HG03342 (cell line): ENCODE results near the gene CAVIN1.
"Not testable (repeated sequence)": the region's sequence is repeated elsewhere in the genome, so short reads cannot be mapped to it uniquely, and the experiment has no call there.

ENCODE experiments used
- ATAC-seq: cut with Tn5 transposase; IDR thresholded peaks from one replicate; pipeline ENCODE4 v1.9.1; 2021; ENCODE audit warnings: mild to moderate bottlenecking, moderate library complexity; ENCODE audit not compliant: unreplicated experiment

CAVIN1 gene

DNA sequence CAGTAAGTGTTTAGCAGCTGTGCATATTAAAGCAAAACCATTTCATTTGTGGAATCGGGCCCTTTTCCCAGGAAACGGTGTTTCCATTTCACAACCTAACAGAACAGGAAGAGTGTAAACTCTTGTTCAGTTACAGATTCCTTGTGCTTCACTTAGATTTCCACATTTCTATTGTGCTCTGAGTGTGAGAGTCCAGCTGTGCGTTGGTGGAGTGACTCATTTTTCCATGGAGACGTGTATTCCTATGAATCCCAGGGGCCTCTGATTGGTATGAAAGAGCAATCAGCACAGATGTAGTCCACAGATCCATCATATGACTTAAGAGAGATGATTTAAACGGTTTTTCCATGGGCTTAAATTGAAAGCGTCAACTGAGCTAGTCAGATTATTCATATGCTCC lies 13.3 kb upstream of the CAVIN1 start:
- no peak for ATAC-seq

DNA sequence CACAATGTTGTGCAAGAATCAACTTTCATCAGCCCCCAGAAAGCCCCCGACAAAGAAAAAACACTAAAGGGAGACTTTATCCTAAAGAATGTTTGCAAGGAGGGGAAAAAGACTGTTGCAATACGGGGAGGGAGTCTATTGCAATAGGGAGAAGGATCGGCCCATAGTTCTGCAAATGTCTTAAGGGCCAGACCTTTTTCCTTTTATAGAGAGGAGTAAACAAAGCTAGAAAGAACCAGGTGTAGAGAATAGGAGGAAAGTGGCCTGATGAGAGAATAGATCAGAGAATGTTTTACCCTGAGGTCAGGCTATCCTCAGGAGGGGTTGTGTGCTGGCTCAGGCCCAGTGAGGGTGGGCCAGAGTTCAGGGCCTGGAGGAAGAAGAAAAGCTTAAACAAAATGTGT lies 8.7 kb upstream of the CAVIN1 start:
- no peak for ATAC-seq

DNA sequence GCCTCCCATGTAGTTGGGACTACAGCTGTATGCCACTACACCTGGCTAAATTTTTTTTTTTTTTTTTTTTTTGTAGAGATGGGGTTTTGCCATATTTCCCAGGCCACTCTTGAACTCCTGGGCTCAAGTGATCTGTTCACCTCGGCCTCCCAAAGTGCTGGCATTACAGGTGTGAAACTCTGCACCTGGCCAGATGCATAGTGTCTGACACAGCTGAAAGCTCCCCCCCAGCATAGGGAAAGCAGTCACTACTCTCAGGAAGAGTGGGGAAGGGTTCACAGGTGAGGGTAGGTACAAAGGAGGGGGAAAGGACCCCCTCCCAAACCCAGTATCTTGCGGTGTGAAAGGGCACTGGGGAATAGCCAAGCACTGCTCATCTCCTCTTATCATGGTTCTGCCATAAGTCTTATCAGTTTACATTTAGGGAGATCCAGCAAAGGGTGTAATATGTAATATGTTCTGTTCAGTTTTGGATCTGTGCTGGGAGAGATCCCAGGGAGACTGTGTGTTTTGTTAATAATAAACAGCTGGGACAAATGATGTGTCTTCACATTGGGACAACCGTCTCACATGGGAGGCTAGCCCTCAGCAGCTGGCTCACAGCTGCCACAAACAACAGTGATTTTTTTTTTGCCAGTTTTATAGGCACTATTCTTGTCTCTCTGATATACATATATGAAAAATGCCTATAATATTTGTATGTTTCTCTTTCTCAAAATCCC lies 6.8 kb upstream of the CAVIN1 start:
- no peak for ATAC-seq

DNA sequence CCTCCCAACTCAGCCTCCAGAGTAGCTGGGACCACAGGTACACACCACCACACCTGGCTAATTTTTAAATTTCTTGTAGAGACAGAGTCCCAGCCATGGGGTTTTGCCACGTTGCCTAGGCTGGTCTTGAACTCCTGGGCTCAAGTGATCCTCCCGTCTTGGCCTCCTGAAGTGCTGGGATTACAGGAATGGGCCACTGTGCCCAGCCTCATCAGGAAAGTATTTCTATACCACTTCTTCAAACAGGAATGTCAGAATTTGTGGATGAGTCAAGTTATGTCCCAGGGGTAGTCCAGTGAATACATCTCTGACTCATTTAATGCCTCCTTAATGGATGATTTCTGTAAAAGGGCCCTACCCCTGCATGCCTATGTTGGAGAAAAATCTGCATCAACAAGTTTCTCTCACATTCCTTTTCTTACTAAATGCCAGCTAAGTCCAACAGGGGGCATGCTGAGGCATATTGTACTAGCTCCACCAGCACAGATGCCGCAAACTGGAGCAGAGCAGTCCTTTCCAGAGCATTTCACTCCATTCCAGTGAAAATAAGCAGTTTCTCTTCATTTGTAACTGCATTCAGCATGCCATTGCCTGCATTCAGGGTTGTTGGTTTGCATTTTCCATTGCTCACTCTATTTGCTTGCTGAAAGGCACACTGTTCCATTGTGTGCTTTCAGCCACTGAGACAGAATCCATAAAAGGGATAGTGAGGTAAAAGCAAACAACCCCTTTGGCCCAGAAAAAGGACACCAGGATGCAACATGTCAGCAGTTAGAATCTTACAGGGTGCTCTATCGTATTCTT lies 5.3 kb upstream of the CAVIN1 start:
- no peak for ATAC-seq

DNA sequence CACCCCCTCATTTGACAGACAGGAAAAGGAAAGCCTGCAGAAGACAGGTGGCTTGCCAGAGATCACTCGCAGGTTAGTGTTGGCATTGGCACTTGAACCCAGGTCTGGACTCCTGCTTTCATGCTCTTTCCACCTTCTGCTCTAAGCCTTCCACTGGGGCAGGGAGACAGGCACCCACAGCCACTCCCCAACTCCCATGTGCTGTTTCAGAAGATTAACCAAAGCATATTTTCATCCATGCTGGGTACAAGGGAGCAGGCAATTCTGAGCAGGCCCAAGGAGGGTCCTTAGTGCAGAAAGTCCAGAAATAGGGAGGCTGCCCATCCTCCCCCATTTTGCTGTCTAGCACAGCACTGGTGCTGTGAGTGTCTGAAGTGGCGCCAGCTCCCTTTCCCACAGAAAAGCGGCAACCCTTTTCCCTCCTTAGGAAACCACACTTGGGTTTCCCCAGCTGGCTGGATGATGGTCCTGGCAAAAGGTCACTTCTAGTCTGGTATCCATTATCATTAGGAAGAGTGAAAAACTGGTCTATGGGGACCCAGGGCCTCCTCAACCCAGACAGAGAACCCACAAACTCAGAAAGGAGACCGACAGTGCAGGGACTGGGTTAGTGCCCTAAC lies 2.0 kb upstream of the CAVIN1 start:
- ATAC-seq: no peak

DNA sequence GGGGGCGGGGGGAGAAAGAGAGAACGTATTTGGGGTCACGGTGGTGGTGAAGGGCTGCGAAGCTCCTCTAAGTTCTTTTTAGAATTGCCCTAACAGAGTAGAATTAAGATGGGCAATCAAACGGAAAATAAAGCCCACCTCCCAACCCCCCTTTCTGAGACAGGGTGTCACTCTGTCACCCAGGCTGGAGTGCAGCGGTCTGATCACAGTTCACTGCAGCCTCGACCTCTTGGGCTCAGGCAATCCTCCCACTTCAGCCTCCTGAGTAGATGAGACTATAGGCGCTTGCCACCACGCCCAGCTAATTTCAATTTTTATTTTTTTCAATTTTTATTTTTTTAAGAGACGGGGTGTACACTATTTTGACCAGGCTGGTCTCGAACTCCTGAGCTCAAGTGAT lies 710 bp upstream of the CAVIN1 start:
- ATAC-seq: no peak

DNA sequence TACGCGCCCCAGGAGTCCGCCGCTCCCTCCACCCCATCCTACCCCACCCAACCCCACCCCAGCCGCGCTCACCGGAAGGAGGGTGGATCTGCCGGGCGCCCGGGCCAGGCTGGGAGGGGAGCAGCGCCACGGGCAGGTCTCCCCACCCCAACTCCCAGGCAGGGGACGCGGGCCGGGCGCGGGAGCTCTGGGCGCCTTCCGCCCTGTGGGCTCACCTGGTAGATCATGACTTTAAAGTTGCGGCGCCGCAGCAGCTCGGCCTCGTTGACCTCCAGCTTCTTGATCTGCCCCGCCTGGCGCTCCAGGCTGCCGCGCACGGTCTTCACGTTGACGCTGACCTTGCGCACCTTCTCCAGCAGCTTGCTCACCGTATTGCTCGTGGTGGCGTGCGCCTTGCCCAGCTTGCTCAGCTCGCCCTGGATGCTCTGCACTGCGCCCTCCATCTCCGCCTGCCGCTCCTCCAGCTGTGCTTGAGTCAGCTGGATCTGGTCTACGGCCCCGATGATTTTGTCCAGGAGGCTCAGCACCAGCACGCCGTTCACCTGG lies 571 bp downstream of the CAVIN1 start:
- ATAC-seq: no peak

DNA sequence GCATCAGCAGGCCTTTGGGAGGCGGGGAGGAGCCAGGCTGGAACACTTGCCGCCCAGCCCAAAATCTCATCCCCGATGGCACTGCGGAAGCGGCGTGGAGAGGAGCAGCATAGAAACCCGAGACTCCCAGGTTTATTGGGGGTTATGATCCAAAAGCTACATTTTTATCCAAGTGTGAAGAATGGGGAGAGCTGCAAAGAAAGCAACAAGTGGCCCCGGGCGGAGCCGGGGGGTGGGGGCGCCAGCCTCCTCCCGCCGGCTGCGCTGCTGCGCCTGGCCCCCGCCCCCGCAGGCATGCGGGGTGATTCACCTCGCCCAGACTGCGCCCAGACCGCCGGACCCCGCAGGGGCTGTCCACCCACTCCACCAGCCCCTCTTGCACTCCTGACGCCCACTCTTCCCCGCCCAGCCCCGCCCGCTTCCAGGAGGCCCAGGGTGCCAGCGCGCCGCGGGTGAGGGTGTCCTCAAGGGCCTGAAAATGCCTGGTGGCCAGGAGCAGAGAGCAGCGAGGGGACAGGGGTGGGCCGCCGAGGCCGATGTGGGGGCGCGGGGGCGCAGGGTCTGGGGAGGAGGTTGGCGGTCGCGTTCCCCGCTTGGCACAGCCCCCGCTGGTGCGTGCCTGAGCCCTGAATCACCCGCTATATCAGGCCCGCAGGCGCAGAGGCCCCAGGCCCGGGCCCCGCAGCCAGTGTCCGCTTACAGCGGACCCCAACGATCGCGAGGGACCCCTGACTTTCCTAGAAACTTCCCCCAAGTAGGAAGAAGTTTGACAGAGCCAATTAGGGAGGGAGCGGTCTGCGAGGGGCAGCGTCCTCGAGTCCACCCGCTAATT lies 1.3 kb downstream of the CAVIN1 start:
- ATAC-seq: no peak

DNA sequence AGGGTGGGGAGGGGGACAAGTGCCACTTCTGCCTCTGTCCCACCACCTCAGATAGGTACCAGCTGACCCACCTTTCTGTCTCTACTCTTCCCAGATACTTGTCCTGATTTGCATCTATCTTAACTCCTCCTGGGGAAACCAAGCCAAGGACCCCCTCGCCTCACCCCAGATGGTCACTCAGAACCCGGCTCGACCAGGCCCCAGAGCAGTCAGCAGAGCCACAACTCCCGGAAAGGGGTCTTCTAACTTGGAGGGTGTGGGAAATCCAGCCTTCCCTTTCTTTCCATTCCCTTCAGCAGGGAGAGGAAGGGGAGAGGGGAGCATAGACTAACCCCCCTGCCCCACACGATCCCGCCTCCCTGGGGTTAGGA lies 1.9 kb downstream of the CAVIN1 start:
- ATAC-seq: no peak

DNA sequence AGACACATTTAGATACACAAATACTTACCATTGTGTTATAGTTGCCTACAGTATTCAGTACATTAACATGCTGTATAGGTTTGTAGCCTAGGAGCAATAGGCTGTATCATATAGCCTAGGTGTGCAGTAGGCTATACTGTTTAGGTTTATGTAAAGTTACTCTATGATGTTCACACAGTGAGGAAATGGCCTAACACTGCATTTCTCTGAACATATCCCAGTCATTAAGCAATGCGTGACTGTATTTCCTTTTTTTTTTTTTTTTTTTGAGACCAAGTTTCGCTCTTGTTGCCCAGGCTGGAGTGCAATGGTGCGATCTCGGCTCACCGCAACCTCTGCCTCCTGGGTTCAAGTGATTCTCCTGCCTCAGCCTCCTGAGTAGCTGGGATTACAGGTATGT lies 5.1 kb downstream of the CAVIN1 start:
- not testable (repeated sequence) for ATAC-seq

DNA sequence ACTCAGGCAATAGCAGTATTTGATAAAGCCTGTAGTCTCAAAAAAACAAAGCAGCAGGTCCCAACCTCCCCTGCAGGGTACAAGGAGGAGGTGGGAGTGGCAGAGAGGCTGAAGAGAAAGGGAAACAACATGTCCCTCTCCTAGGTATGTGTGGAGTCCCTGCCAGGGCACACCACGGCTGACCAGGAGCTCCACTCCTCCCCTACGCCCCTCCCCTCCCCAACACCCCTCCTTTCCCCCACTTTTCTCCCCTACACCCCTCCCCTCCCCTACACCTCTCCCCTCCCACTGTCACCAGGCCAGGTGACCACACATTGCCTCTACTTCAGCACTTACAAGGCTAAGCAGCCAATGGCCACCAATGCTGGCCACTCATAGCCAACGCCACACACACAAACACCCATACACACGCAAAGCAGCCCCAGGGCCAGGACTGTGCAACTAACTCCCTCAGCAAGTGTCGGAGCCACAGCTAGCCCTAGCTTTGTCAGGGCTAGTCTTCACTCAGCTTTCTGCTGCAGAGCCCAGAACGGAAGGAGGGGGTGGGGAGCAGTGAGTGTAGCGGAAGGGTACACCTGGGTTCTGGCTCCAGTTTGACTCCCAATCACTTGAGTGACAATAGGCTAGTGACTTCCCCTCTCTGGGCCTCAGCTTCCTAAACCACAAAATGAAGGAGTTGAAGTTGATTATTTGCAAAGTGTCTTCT lies 8.2 kb downstream of the CAVIN1 start:
- no peak for ATAC-seq

DNA sequence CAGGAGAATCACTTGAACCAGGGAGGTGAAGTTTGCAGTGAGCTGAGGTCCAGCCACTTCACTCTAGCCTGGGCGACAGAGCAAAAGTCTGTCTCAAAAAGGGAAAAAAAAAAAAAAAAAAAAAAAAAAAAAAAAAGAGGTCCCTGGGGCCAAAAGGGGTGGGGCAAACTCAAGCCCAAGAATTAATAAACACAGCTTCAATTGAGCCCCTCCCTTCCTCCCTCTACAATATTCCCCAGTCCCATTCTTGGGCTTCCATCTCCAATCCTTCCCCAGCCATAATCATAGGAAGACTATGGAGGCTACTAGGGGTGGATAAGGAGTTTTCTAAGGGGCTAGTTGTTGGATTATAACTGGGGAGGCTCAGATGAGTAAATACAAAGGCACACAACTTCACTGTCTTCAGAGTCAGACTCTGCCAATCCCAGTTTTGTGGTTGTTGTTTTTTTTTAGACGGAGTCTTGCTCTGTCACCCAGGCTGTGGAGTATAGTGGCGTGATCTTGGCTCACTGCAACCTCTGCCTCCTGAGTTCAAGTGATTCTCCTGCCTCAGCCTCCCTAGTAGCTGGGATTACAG lies 9.5 kb downstream of the CAVIN1 start:
- no peak for ATAC-seq

DNA sequence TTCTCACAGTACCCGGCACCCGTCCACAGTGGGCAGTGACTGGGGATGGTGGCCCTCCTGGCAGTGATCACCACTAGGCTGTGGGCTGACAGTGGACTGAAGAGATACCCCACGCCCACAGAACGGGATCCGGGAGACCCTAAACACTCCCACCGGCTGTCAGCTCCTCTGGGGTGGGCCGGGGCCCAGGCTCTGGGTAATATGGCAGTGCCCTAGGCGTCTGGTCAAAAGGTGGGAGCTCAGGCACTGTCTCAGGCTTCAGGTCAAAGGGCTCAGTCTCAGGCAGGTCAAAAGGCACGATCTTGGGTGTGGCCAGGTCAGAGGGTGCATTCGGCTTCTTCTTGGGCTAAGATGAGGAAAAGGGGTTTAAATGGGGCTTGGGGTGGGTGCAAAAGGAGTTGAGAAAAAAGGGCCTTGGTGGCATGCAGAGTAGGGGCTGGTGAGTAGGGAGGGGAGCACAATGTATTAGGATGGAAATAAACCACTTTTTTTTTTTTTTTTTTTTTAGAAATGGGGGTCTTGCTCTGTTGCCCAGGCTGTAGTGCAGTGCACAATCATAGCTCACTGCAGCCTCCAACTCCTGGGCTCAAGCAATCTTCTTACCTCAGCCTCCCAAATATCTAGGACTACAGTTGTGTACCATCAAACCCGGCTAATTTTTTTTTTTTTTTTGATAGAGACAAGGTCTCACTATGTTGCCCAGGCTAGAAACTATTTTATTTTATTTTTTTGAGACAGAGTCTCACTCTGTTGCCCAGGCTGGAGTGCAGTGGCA lies 11.0 kb downstream of the CAVIN1 start:
- no peak for ATAC-seq

DNA sequence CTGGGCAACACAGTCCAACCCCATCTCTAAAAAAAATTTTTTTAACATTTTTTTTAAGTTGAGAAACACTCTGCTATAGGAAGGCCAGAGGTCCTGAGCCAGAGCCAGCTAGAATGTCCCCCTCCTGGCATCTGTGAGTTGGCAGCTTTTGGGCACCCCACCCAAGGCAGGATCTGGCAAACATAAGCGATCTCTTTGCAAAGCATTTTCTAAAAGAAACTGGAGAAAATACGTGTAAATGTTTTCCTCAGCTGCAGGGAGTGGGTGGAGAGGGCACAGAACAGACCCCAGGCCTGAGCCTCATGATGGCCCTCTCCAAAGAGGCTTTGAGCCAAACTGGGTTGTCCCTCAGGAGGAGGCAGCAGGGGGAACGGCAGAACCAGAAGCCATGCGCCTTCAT lies 11.7 kb downstream of the CAVIN1 start:
- no peak for ATAC-seq

DNA sequence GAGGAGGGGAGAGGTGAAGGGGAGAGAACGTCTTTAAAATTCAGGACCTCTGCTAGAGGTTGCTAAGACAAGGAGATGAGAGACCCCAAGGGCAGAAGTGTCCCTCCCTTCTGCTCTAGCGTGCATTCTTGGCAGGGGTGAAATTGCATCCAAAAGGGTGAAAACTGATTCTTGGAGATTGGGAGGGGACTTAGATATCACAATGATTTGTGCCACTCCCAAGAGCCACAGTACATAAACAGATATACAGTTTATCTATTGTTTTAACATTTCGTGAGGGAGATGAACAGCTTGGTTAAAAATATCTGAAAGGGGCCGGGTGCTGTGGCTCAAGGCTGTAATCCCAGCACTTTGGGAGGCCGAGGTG lies 12.8 kb downstream of the CAVIN1 start:
- no peak for ATAC-seq

DNA sequence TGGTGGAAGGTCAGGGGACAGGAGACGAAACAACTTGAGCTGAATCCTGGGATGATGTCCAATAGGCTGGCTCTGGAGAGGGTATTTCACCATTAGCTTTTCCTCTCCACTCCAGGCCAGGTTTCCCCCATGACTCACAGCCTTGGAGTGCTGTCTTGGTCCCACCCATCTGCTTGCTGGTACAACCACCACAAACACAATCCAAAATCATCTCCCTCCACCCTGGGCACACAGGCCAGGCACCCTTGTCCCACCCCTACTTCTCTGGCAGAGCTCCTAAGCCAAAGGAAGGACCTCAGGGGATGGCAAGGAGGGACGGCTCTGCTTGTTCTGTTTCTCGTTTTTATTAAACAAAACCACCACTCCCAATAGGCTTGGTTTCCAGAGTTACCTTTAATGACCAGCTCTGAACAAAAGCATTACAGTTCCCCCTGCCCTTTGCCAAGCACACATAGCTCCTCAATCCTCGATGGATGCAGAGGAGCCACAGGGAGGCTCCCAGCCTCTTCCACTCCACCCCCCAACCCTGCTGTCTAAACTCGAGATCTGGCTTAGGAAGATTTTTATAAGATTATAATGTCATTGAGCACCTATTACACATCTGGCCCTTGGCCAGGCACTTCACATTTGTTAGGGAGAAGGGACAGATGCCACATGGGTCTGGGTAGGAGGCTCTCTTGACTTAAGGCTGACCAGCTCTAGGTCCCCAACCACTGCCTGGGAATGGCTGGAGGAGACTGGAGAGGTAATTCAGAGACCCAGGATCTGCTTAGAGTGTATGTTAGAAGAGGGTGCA lies 13.3 kb downstream of the CAVIN1 start:
- no peak for ATAC-seq

DNA sequence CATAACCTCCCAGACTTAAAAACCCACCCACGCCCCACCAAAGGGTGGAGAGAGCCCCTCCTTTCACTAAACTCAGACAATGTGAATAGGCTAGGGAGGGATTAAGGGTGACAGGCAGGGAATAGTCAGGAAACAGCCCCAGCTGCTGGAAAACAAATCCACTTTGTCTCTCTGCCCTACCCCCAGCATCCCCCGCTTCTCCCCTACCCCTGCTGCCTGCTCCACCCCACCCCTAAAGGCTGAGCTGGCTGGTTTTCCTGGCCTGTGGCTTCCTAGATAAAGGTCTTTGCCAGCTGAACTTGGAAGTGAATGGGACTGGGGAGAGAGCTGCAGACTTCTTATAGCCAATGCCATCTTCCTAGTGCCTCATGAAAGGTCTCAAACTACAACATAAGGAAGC lies 15.0 kb downstream of the CAVIN1 start:
- ATAC-seq: no peak

DNA sequence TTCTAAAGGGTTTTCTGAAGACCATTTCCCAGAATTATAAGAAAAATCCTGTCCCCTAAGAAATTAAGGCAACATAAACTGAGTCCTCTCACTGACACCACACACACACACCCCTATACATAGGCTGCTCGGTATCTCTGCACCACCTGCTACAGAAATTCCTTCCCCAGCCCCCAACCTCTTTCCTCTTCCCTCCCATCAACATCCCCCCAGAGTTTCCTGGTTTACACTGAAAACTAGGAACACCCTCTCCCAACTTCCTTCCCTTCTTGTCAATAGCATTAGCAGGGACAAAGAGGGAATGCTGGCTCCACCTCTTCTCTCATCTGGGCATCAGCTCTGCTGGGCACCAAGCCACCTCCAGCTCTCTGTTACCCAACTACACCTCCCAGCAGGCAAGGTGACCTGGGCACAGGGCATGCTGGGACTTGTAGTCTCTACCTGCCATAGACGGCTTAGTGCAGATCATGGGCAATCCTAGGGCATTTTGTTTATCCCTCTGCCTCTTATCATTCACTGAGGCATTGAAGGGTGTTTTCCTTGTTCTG lies 15.7 kb downstream of the CAVIN1 start:
- no peak for ATAC-seq
